H1 (cell line): Measurements from ENCODE around the gene VGLL4. TPM values are rescaled to one million over a fixed set of nuclear protein-coding genes. Genes with fewer than 3 reads are reported as not detected.

Source experiments
- CTCF ChIA-PET: fragments of 300-600 bp; sonication (Branson Sonifier 250); formaldehyde crosslinking; loops from one replicate; lab custom pipeline; 2021; ENCODE audit not compliant: partially characterized antibody; lab: Charles Lee
- POLR2A ChIA-PET: fragments of 300-600 bp; sonication (Branson Sonifier 250); formaldehyde crosslinking; loops from one replicate; lab custom pipeline; 2021; ENCODE audit warnings: inconsistent platforms; ENCODE audit not compliant: partially characterized antibody; lab: Charles Lee
- DNase-seq, 2 experiments: peaks; one replicate each; pipeline versions ENCODE4 v3.0.0 to v3.0.0-alpha.2; 2010 to 2022; ENCODE audit warnings: low spot score in 2 of 2, low read depth in 1 of 2, mixed read lengths in 1 of 2
- FAIRE-seq: peaks from 2 replicates; lab custom pipeline; 2011; peaks lifted over from hg19 to GRCh38; lab: Jason Lieb, UNC
- H2AFZ ChIP-seq: 2 replicates; pipeline ENCODE4 v1.8.1; 2012; ENCODE audit warnings: low read length, inconsistent platforms
- H2AK5ac ChIP-seq: 2 replicates; pipeline ENCODE4 v1.6.1; 2013; ENCODE audit warnings: low read depth, low read length
- H2BK120ac ChIP-seq: replicated peaks from 2 replicates; pipeline ENCODE3; 2013; ENCODE audit warnings: low read depth, low read length, inconsistent platforms
- H2BK12ac ChIP-seq: 2 replicates; pipeline ENCODE4 v1.6.1; 2013; ENCODE audit warnings: low read depth, low read length
- H2BK15ac ChIP-seq: 2 replicates; pipeline ENCODE4 v1.6.1; 2013; ENCODE audit warnings: low read length
- H2BK20ac ChIP-seq: 2 replicates; pipeline ENCODE4 v1.6.1; 2013; ENCODE audit warnings: low read length
- H2BK5ac ChIP-seq: 2 replicates; pipeline ENCODE4 v1.6.1; 2013; ENCODE audit warnings: low read depth, low read length
- H3K14ac ChIP-seq: 2 replicates; pipeline ENCODE4 v1.6.1; 2013; ENCODE audit warnings: inconsistent platforms; ENCODE audit not compliant: insufficient read length
- H3K18ac ChIP-seq: 2 replicates; pipeline ENCODE4 v1.6.1; 2013; ENCODE audit warnings: low read length; ENCODE audit errors: extremely low read depth
- H3K23ac ChIP-seq: 2 replicates; pipeline ENCODE4 v1.6.1; 2013; ENCODE audit warnings: inconsistent platforms; ENCODE audit not compliant: insufficient read length
- H3K23me2 ChIP-seq: 2 replicates; pipeline ENCODE4 v1.6.1; 2013; ENCODE audit warnings: low read depth, low read length
- H3K27ac ChIP-seq: 2 replicates; pipeline ENCODE4 v1.6.1; 2011; ENCODE audit warnings: low read depth, low read length, inconsistent platforms
- H3K27me3 ChIP-seq, 4 experiments: replicated peaks in 1 of 4; 1 replicate in 1 of 4; 2 replicates in 3 of 4; pipeline versions ENCODE4 v1.6.1 to v1.8.1; 2011 to 2013; ENCODE audit warnings: low read length in 3 of 4, mild to moderate bottlenecking in 3 of 4, inconsistent platforms in 2 of 4, mixed read lengths in 2 of 4, moderate library complexity in 1 of 4; ENCODE audit not compliant: control insufficient read depth in 3 of 4, insufficient read depth in 3 of 4; ENCODE audit errors: extremely low read depth in 1 of 4
- H3K36me3 ChIP-seq, 4 experiments: 2 replicates each; pipeline versions ENCODE4 v1.6.1 to v1.8.1; 2011 to 2013; ENCODE audit warnings: mild to moderate bottlenecking in 4 of 4, low read length in 3 of 4, moderate library complexity in 2 of 4, control low read depth in 1 of 4, inconsistent platforms in 1 of 4; ENCODE audit not compliant: insufficient read depth in 4 of 4, control insufficient read depth in 2 of 4
- H3K4ac ChIP-seq: replicated peaks from 2 replicates; pipeline ENCODE3; 2013; ENCODE audit warnings: low read length, low read depth, mixed read lengths, inconsistent platforms; ENCODE audit not compliant: insufficient read length
- H3K4me1 ChIP-seq, 4 experiments: replicated peaks in 1 of 4; 1 replicate in 1 of 4; 2 replicates in 3 of 4; pipeline versions ENCODE4 v1.6.1 to v1.8.1; 2011 to 2013; ENCODE audit warnings: low read length in 3 of 4, inconsistent platforms in 2 of 4, mixed read lengths in 1 of 4; ENCODE audit not compliant: insufficient read depth in 4 of 4, control insufficient read depth in 3 of 4
- H3K4me2 ChIP-seq, 2 experiments: 2 replicates each; pipeline versions ENCODE4 v1.6.1 to v1.8.1; 2011 to 2013; ENCODE audit warnings: low read depth in 2 of 2, low read length in 2 of 2, control low read depth in 1 of 2, inconsistent platforms in 1 of 2, mild to moderate bottlenecking in 1 of 2; ENCODE audit not compliant: insufficient read depth in 1 of 2
- H3K4me3 ChIP-seq, 4 experiments: fragments of 200-600, 300-600 bp in 1 of 4; sonication (generic), shearing (Covaris generic), sonication (Bioruptor Twin) in 1 of 4; 2 replicates each; pipeline versions ENCODE4 v1.5.1 to v1.8.1; 2011 to 2016; ENCODE audit warnings: low read length in 4 of 4, low read depth in 3 of 4, control low read depth in 2 of 4, inconsistent platforms in 2 of 4, mild to moderate bottlenecking in 2 of 4, mixed read lengths in 1 of 4, moderate library complexity in 1 of 4; ENCODE audit not compliant: insufficient read depth in 2 of 4; ENCODE audit errors: extremely low read depth in 1 of 4
- H3K56ac ChIP-seq: replicated peaks from 2 replicates; pipeline ENCODE3; 2013; ENCODE audit warnings: low read depth, mild to moderate bottlenecking, mixed read lengths, low read length, inconsistent platforms; ENCODE audit not compliant: insufficient read length
- H3K79me1 ChIP-seq: 2 replicates; pipeline ENCODE4 v1.6.1; 2013; ENCODE audit warnings: low read depth, low read length, control low read depth
- H3K79me2 ChIP-seq, 2 experiments: 2 replicates each; pipeline versions ENCODE4 v1.6.1 to v1.8.1; 2012 to 2013; ENCODE audit warnings: low read length in 2 of 2, mild to moderate bottlenecking in 2 of 2, inconsistent platforms in 1 of 2; ENCODE audit not compliant: insufficient read depth in 2 of 2, control insufficient read depth in 1 of 2
- H3K9ac ChIP-seq, 4 experiments: replicated peaks in 1 of 4; 1 replicate in 1 of 4; 2 replicates in 3 of 4; pipeline versions ENCODE4 v1.6.1 to v1.8.1; 2011 to 2013; ENCODE audit warnings: low read depth in 3 of 4, low read length in 3 of 4, control low read depth in 2 of 4, mild to moderate bottlenecking in 2 of 4, moderate library complexity in 2 of 4, inconsistent platforms in 1 of 4; ENCODE audit errors: extremely low read depth in 1 of 4
- H3K9me3 ChIP-seq, 2 experiments: 2 replicates each; pipeline versions ENCODE4 v1.6.1 to v1.8.1; 2012 to 2013; ENCODE audit warnings: mild to moderate bottlenecking in 2 of 2, moderate library complexity in 2 of 2, control low read depth in 1 of 2, inconsistent platforms in 1 of 2, low read depth in 1 of 2, low read length in 1 of 2, mixed read lengths in 1 of 2; ENCODE audit not compliant: insufficient read depth in 2 of 2
- H4K20me1 ChIP-seq, 2 experiments: replicated peaks in 1 of 2; 2 replicates each; pipeline versions ENCODE3 to v1.8.1; 2011 to 2013; ENCODE audit warnings: inconsistent platforms in 2 of 2, low read length in 2 of 2, mild to moderate bottlenecking in 1 of 2; ENCODE audit not compliant: insufficient read depth in 2 of 2, control insufficient read depth in 1 of 2
- H4K5ac ChIP-seq: 2 replicates; pipeline ENCODE4 v1.6.1; 2013; ENCODE audit warnings: low read length, low read depth, mixed read lengths, inconsistent platforms; ENCODE audit not compliant: insufficient read length
- H4K8ac ChIP-seq: 2 replicates; pipeline ENCODE4 v1.8.0; 2013; ENCODE audit warnings: mild to moderate bottlenecking, moderate library complexity, low read length, inconsistent platforms; ENCODE audit not compliant: insufficient read depth; ENCODE audit errors: extremely low read depth
- H4K91ac ChIP-seq: replicated peaks from 2 replicates; pipeline ENCODE3; 2013; ENCODE audit warnings: low read length, mixed read lengths, inconsistent platforms; ENCODE audit not compliant: insufficient read length
- ASH2L ChIP-seq: fragments of 200-600, 300-600 bp; sonication (generic); IDR thresholded peaks from one replicate; pipeline ENCODE4 v1.7.1; 2017; ENCODE audit warnings: low read length
- ATF3 ChIP-seq: IDR thresholded peaks from 2 replicates; pipeline ENCODE4 v1.6.1; 2011; ENCODE audit warnings: low read depth, mild to moderate bottlenecking, low read length; ENCODE audit not compliant: insufficient read depth
- CTBP2 ChIP-seq: IDR thresholded peaks from 2 replicates; pipeline ENCODE4 v1.7.0; 2011; ENCODE audit warnings: borderline replicate concordance, mild to moderate bottlenecking, moderate library complexity, mixed read lengths, low read length; ENCODE audit not compliant: insufficient read depth, insufficient read length
- CTCF ChIP-seq, 3 experiments: IDR thresholded peaks; 1 replicate in 2 of 3; 2 replicates in 1 of 3; pipeline versions ENCODE4 v1.5.1 to v1.6.1; 2011; ENCODE audit warnings: low read length in 3 of 3, mild to moderate bottlenecking in 3 of 3, inconsistent platforms in 2 of 3, low read depth in 1 of 3, moderate library complexity in 1 of 3; ENCODE audit not compliant: insufficient read depth in 1 of 3; ENCODE audit errors: control extremely low read depth in 1 of 3
- GTF2F1 ChIP-seq: IDR thresholded peaks from 2 replicates; pipeline ENCODE4 v1.6.1; 2012; ENCODE audit warnings: low read depth, low read length, improper control_type of control experiment, borderline replicate concordance
- JUN ChIP-seq: IDR thresholded peaks from 2 replicates; pipeline ENCODE4 v1.6.1; 2011; ENCODE audit warnings: low read depth, mild to moderate bottlenecking, improper control_type of control experiment, low read length
- MAFK ChIP-seq: IDR thresholded peaks from 2 replicates; pipeline ENCODE4 v1.6.1; 2012; ENCODE audit warnings: low read depth, mild to moderate bottlenecking, improper control_type of control experiment, low read length
- SP1 ChIP-seq: IDR thresholded peaks from 2 replicates; pipeline ENCODE4 v1.6.1; 2011; ENCODE audit warnings: low read depth, low read length
- WGBS, 2 experiments: shearing (Covaris generic) in 1 of 2; methylation state at CpG; one replicate each; pipeline versions ENCODE4 v1.1.6 to v1.1.7; 2013 to 2015; ENCODE audit warnings: low lambda C conversion rate in 2 of 2, mixed read lengths in 2 of 2, inconsistent platforms in 1 of 2, low coverage in 1 of 2, missing lambda C conversion rate in 1 of 2; ENCODE audit not compliant: insufficient replicate concordance in 2 of 2, insufficient coverage in 1 of 2, insufficient read length in 1 of 2; ENCODE audit errors: extremely low coverage in 1 of 2, missing lambda C conversion rate in 1 of 2; 5-methylcytosine and 5-hydroxymethylcytosine counted together
- polyA plus RNA-seq, 7 experiments: library from polyadenylated mRNA; depleted of rRNA in 3 of 7; stranded (reverse) in 5 of 7; unstranded in 2 of 7; fragments of >200 nt in 5 of 7; fragments of 200-250 nt in 2 of 7; gene quantifications; 1 replicate in 5 of 7; 2 replicates in 1 of 7; 4 replicates in 1 of 7; pipeline versions ENCODE4 v1.2.1 to v1.2.3, GENCODE V29; 2011 to 2013; ENCODE audit warnings: missing spikeins in 2 of 7, mixed read lengths in 2 of 7
- total RNA-seq: library from RNA; stranded (reverse); fragmentation: NEBNext Ultra II Directional; extraction: Animal tissue kit (Norgen Biotek cat#: 25700); gene quantifications from 2 replicates; pipeline ENCODE4 v1.2.1, GENCODE V29; 2021

The VGLL4 gene
- total and polyA plus RNA-seq, 2 of the 8 experiments (the other 6 are each of a cell fraction or from before 2014, with no cell fraction given): 45.1 to 50.0 TPM

- Histone ChIP-seq H3K27me3 (no peaks in the 10 kb centered on the region), H2AFZ (no peak overlapping the region), H3K14ac (no peak overlapping the region), H3K79me2 (no peaks in the 10 kb centered on the region), H3K4me3 (no peak overlapping the region), H3K56ac (no peak overlapping the region), H3K23me2 (no peaks in the 10 kb centered on the region), H4K5ac (no peak overlapping the region), H2BK5ac (no peak overlapping the region)
- POLR2A ChIA-PET: no interaction called here
- WGBS, 2 experiments: 90% methylated on average over 19 of the region's 19 CpGs; no CpG with 5 or more reads in 1 of the 2 experiments
- TF ChIP-seq SP1: no peak
- no peak for TF ChIP-seq CTBP2
- no peak for TF ChIP-seq ATF3
- no peak for TF ChIP-seq ASH2L
- TF ChIP-seq MAFK: no peak
- TF ChIP-seq CTCF (IDR thresholded peaks at IDR 0.05; ENCODE audit: control extremely low read depth in 1 of 3, insufficient read depth in 1 of 3, low read depth in 1 of 3, low read length in 3 of 3): no peak
- no peak for TF ChIP-seq JUN
- no peak for TF ChIP-seq GTF2F1
- TF ChIP-seq, all 59 proteins: peak for 0
- CTCF ChIA-PET: interaction anchor here (0.6 kb wide), 1 partner anchor 137 kb away, joined by 4 read pairs; no protein-coding TSS in a partner anchor
- FAIRE-seq (no peak), DNase-seq (no peak)
- no peak overlapping the region for H3K4me2 ChIP-seq
- H3K9me3 ChIP-seq: no peaks in the 10 kb centered on the region
- no peak overlapping the region for H2BK12ac ChIP-seq
- peak overlapping the region; percentile 32; the same call in 1 of the 2 replicates for H3K18ac ChIP-seq
- H3K4ac ChIP-seq: no peak overlapping the region
- peaks cover 0 to 4% (median 0%) of the 10 kb centered on the region in 4 experiments; a peak in 2 of 7 replicates for H3K4me1 ChIP-seq
- H4K91ac ChIP-seq: no peak overlapping the region
- H3K9ac ChIP-seq: no peak overlapping the region; a peak in 1 of 7 replicates
- H3K79me1 ChIP-seq: no peaks in the 10 kb centered on the region
- H3K23ac ChIP-seq: no peak overlapping the region
- no peaks in the 10 kb centered on the region for H4K20me1 ChIP-seq
- no peak overlapping the region for H2BK20ac ChIP-seq
- no peak overlapping the region for H2AK5ac ChIP-seq
- H3K36me3 ChIP-seq: no peaks in the 10 kb centered on the region
- H4K8ac ChIP-seq: no peak overlapping the region
- no peak overlapping the region for H2BK120ac ChIP-seq
- H3K27ac ChIP-seq: no peak overlapping the region
- no peak overlapping the region for H2BK15ac ChIP-seq
Measured at GRCh38 chr3:11543141-11543947, 100.4 kb downstream of the VGLL4 start.
